Lung (tissue), 12 donors: ENCODE results near the gene COLEC12. TPM values are rescaled to one million over a fixed set of nuclear protein-coding genes. Genes with fewer than 3 reads are reported as not detected.
A peak's percentile ranks its signal among the peaks of the same experiment; 100 is the strongest.

Experiments used
- ATAC-seq: fragments of 200-7000 bp; cut with Tn5 transposase; one replicate; pipeline ENCODE4 v1.9.1; 2020; ENCODE audit warnings: moderate number of reproducible peaks; ENCODE audit not compliant: insufficient read depth, low FRiP score
- DNase-seq, 3 donors: peaks; one replicate each; pipeline ENCODE4 v3.0.0-alpha.2; 2013 to 2017
- H3K27ac ChIP-seq, 2 donors: one replicate each; pipeline ENCODE4 v1.5.1; 2013; ENCODE audit warnings: mild to moderate bottlenecking in 2 of 2, moderate library complexity in 2 of 2, control low read depth in 1 of 2, inconsistent platforms in 1 of 2, low read depth in 1 of 2, low read length in 1 of 2
- H3K27me3 ChIP-seq, 3 donors: one replicate each; pipeline ENCODE4 v1.5.1; 2013; ENCODE audit warnings: low read length in 2 of 3; ENCODE audit not compliant: control insufficient read depth in 3 of 3, insufficient read depth in 3 of 3
- H3K36me3 ChIP-seq, 4 donors: one replicate each; pipeline ENCODE4 v1.5.1; 2013; ENCODE audit warnings: low read length in 4 of 4, mild to moderate bottlenecking in 1 of 4, moderate library complexity in 1 of 4; ENCODE audit not compliant: control insufficient read depth in 4 of 4, insufficient read depth in 4 of 4
- H3K4me1 ChIP-seq, 5 donors: one replicate each; pipeline ENCODE4 v1.5.1; 2013; ENCODE audit warnings: low read length in 5 of 5, mild to moderate bottlenecking in 2 of 5, moderate library complexity in 1 of 5; ENCODE audit not compliant: control insufficient read depth in 5 of 5, insufficient read depth in 5 of 5
- H3K4me3 ChIP-seq: one replicate; pipeline ENCODE4 v1.5.1; 2013; ENCODE audit warnings: mild to moderate bottlenecking, control low read depth, moderate library complexity
- H3K9ac ChIP-seq, 2 donors: one replicate each; pipeline ENCODE4 v1.5.1; 2013; ENCODE audit warnings: low read length in 2 of 2, control low read depth in 1 of 2; ENCODE audit not compliant: insufficient read depth in 1 of 2
- H3K9me3 ChIP-seq, 4 donors: one replicate each; pipeline ENCODE4 v1.5.1; 2013; ENCODE audit warnings: low read length in 3 of 4, mild to moderate bottlenecking in 1 of 4, moderate library complexity in 1 of 4; ENCODE audit not compliant: control insufficient read depth in 4 of 4, insufficient read depth in 3 of 4
- WGBS, 2 donors: extraction: QIAGEN DNeasy Blood & Tissue Kit; methylation state at CpG; one replicate each; pipeline ENCODE4 v1.1.7; 2013; 5-methylcytosine and 5-hydroxymethylcytosine counted together
- polyA plus RNA-seq, 2 donors: library from polyadenylated mRNA; stranded (reverse); fragments of 200-250 nt; gene quantifications; one replicate each; pipeline ENCODE4 v1.2.1, GENCODE V29; 2013
- total RNA-seq, 2 donors: library from RNA; depleted of rRNA in 1 of 2; stranded (reverse); fragments of >200 nt in 1 of 2; gene quantifications; one replicate each; pipeline ENCODE4 v1.2.1, GENCODE V29; 2014 to 2021
- TF ChIP-seq, protein P1 (sequence below): IDR thresholded peaks from 2 replicates; pipeline ENCODE4 v1.5.1; 2012; ENCODE audit warnings: mild to moderate bottlenecking; ENCODE audit errors: control extremely low read depth, extremely low read depth
- donor health status: control.
- donor health status: control.
- donor health status: Bipolar disorder and iron deficiency.
- donor health status: healthy.
- donor health status: DM: yes; HTN: yes; CAD: no.

The COLEC12 gene
- total and polyA plus RNA-seq, 4 donors, result 10.3 to 108 (median 28.1) TPM

DNA sequence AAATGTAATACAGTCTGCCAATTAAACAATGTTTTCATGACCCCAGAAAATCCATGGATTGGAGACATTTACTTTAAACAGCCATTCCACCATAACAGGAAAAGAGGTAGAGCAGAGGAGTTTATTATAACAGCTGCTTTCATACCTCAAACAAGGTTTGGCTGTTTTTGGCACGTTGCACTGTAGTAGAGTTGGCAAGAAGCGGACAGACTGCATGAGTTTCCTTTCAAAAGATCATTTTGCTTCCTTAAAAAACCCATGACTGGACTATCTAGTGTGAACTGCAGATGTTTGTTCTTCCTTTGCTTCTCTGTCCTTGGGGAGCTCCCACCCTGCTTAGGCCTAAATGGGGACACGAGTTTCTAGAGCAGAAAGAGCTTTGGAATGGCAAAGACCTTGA, 124.2 kb downstream of the COLEC12 start:
- H3K4me1 ChIP-seq, result peaks cover 0 to 75% (median 32%) of the 10 kb centered on the region in 5 donors
- no peak for ATAC-seq

DNA sequence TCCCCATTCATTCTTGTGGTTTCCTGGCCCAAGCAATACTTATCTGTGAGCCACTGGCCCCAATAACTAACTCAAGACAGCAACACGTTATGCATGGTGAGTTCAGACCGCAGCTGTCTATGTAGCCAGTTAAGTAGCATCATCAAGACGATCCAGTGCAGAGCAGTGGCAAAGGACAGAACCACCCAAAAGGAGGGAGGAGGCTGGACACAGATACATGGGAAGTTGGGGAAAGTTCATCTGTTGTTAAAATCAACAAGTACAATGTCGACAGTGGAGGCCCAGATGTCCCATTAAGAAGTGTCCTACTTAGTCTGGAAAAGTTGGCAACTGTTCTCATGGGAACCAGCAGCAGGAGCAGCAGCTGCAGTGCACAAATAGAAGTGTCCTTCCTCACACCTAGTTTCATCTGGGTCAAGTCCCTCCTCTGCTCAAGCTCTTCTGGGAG, 125.8 kb downstream of the COLEC12 start:
- no peaks in the 10 kb centered on the region for H3K27me3 ChIP-seq
- peaks cover 0 to 76% (median 39%) of the 10 kb centered on the region in 5 donors for H3K4me1 ChIP-seq
- no peak for ATAC-seq
- TF ChIP-seq, protein P1, sequence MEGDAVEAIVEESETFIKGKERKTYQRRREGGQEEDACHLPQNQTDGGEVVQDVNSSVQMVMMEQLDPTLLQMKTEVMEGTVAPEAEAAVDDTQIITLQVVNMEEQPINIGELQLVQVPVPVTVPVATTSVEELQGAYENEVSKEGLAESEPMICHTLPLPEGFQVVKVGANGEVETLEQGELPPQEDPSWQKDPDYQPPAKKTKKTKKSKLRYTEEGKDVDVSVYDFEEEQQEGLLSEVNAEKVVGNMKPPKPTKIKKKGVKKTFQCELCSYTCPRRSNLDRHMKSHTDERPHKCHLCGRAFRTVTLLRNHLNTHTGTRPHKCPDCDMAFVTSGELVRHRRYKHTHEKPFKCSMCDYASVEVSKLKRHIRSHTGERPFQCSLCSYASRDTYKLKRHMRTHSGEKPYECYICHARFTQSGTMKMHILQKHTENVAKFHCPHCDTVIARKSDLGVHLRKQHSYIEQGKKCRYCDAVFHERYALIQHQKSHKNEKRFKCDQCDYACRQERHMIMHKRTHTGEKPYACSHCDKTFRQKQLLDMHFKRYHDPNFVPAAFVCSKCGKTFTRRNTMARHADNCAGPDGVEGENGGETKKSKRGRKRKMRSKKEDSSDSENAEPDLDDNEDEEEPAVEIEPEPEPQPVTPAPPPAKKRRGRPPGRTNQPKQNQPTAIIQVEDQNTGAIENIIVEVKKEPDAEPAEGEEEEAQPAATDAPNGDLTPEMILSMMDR, result no peak
- no peak overlapping the region for H3K27ac ChIP-seq
- H3K36me3 ChIP-seq, result no peaks in the 10 kb centered on the region
- DNase-seq, result peak; percentile 48 to 88 (median 73)
- 42 to 55% methylated on average over 4 of the region's 4 CpGs for WGBS, 2 donors
- H3K9me3 ChIP-seq, result peaks cover 0 to 2% (median 0%) of the 10 kb centered on the region in 4 donors
- no peak overlapping the region for H3K9ac ChIP-seq
- no peak overlapping the region for H3K4me3 ChIP-seq

More for the DNA sequence above, 124.2 kb downstream of the COLEC12 start:
- Histone ChIP-seq H3K4me3 (no peak overlapping the region), H3K9ac (no peak overlapping the region), H3K9me3 (peaks cover 0 to 2% (median 0%) of the 10 kb centered on the region in 4 donors), H3K27ac (no peak overlapping the region), H3K27me3 (no peaks in the 10 kb centered on the region), H3K36me3 (no peaks in the 10 kb centered on the region)
- 28 to 42% methylated on average over 3 of the region's 3 CpGs for WGBS, 2 donors
- DNase-seq, result peak in 2 of 3 donors; percentile 65 to 77
- TF ChIP-seq, protein P1, result no peak

DNA sequence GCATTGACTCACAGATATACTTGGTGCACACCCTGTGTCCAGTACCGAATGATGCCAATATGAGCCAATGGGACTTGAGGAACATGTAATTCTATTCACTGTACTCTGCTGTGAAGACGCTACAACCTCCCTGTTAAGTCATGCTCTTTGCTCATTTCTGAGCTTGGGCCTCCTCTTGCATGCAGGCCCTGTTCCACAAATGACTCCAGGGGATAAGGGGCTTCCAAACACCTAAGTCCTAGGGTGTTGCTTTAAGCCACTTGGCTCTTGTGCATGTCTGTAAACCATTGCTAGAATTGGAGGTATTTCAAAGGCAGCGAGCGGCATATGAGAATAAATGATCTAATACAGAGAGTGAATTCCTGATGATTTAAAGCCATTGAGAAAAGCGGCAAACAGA, 126.7 kb downstream of the COLEC12 start:
- H3K27ac ChIP-seq, result no peak overlapping the region
- no peak for DNase-seq
- H3K4me1 ChIP-seq, result peaks cover 0 to 69% (median 36%) of the 10 kb centered on the region in 5 donors
- no peak overlapping the region for H3K4me3 ChIP-seq
- H3K36me3 ChIP-seq, result peaks cover 0 to 2% (median 0%) of the 10 kb centered on the region in 4 donors
- peaks cover 0 to 2% (median 0%) of the 10 kb centered on the region in 4 donors for H3K9me3 ChIP-seq
- 97 to 99% methylated on average over 5 of the region's 5 CpGs for WGBS, 2 donors
- H3K27me3 ChIP-seq, result no peaks in the 10 kb centered on the region
- no peak overlapping the region for H3K9ac ChIP-seq
- TF ChIP-seq, protein P1, result no peak
- no peak for ATAC-seq

DNA sequence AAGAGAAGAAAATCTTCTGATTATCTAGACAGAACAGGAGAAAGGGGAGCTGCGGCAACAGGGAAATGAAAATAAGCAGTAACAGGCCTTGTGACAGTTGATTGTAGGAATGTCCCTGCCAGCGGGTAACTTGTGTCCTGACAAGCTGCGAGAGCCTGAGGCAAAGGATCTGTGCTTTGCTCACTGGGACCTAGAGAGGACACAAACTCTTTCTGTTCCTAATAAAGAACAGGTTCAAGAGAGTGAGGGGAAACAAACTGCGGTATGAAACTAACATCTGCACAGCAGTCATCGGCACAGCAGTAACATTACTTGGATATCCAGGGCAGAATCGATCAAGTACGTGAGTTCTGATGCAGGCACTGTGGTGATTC, 128.9 kb downstream of the COLEC12 start:
- no peak overlapping the region for H3K4me3 ChIP-seq
- H3K9me3 ChIP-seq, result peaks cover 0 to 2% (median 0%) of the 10 kb centered on the region in 4 donors
- ATAC-seq (no peak), DNase-seq (peak; percentile 56 to 80 (median 79))
- TF ChIP-seq, protein P1, result no peak
- WGBS, 2 donors, result 66 to 73% methylated on average over 7 of the region's 7 CpGs
- peaks cover 0 to 3% (median 0%) of the 10 kb centered on the region in 4 donors for H3K36me3 ChIP-seq
- no peaks in the 10 kb centered on the region for H3K27me3 ChIP-seq
- no peak overlapping the region for H3K27ac ChIP-seq
- H3K4me1 ChIP-seq, result peaks cover 0 to 67% (median 39%) of the 10 kb centered on the region in 5 donors
- H3K9ac ChIP-seq, result no peak overlapping the region
